CD4-positive, alpha-beta T cell treated with Interleukin-21 for 1 hour (primary cell): ENCODE measurements around the gene JMJD1C.
"Not testable (repeated sequence)": the region's sequence is repeated elsewhere in the genome, so short reads cannot be mapped to it uniquely, and the experiment has no call there.

Source experiments
- DNase-seq: peaks from one replicate; pipeline ENCODE4 v3.0.0-alpha.2; 2020

Gene JMJD1C

GRCh38 chr10:63255316-63255715 lies 210.5 kb downstream of the JMJD1C start:
- no peak for DNase-seq

- DNase-seq: no peak
Measured at GRCh38 chr10:63253040-63253439, 212.7 kb downstream of the JMJD1C start.

GRCh38 chr10:63252095-63252762 lies 213.5 kb downstream of the JMJD1C start:
- no peak for DNase-seq

GRCh38 chr10:63250032-63250431 lies 215.7 kb downstream of the JMJD1C start:
- no peak for DNase-seq

- no peak for DNase-seq
Measured at GRCh38 chr10:63247771-63248170, 218.0 kb downstream of the JMJD1C start.

- DNase-seq: no peak
Measured at GRCh38 chr10:63246356-63246755, 219.4 kb downstream of the JMJD1C start.

DNA sequence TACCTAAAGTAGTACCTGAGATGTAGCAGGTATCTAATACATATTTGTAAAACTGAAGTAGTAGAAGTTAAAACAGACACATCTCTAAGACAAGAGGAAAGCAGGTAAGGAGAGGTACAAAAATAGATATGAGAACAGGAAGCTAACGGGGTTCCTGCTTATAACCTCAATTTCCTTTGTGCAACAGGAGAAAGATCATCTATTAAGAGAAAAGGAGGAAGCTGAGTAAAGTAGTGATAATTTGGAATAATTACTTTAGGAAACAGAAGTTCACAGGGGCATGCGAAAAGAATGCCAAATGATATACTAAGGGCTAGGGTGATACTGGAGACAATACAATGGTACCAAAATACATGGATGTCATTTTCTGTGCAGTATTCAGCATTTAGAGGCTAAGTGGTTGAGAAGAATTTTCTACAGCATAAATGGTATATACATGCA lies 223.9 kb downstream of the JMJD1C start:
- DNase-seq: no peak

- DNase-seq: no peak
Measured at GRCh38 chr10:63240807-63241206, 225.0 kb downstream of the JMJD1C start.

DNA sequence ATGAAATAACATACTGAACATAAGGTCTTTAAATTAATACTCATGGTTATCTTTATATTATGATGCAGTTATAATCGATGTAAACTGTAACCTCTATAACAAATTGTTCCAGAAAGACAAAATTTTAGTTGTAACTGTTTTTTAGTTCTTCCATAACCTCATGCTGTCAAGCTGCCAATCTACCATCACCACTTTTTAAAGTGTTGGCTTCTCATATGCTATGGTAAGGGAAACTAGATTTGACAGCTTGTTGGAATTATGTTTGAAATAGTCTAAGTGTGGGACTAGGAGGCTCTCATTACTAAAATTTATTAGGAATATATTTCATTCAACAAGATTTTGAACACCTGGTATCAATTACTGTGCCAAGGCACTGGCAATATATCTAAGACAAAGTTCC lies 227.3 kb downstream of the JMJD1C start:
- no peak for DNase-seq

DNA sequence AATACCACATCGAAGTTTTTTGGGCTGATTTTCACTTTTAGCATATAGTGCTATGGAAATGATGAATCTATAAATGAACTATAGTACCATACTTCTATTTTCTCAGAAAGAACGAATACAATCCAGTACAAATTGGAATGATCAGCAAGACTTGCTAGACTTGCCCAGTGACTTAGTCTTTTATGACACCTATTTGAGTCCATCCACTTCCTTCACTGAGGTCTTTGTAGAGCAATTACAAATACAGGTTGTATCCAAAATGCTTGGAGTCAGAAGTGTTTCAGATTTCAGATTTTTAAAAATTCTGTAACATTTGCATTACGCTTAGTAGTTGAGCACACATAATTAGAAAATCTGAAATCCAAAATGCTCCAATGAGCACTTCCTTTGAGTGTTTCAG lies 228.4 kb downstream of the JMJD1C start:
- no peak for DNase-seq

DNA sequence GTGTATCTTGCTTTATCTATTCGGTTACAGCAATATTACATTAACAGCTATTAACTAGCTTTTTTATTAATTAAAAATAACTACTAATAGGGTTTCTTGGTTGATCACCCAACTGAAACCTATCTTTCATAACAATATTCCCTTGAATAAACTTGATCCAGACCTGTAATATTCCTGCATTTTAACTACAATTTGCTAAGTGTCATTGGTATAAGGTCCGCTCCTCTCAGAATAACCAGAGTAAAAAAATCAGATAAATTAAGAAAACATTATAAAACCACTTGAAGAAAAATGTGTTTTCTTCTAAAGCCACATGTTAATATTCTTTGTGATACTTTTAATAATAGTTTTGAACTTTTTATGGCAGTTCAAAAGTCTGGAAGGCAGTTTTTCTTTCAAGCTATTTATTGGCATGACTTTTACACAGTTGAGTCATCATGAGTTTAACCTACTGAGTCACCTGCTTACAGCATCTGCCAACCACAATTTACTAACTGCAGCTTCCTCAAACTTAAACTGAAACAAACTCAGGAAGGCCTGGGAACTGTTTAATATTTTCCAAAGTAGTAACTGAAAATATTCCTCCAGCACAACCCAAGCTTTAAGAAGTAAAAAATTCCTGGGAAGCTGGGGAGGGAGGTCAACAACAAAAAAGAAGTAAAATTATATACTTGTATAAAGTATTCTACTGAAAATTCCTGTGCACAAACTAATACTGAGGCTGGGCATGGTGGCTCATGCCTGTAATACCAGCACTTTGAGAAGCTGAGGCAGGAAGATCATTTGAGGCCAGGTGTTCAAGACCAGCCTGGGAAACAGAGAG lies 229.5 kb downstream of the JMJD1C start:
- DNase-seq: peak; percentile 47

GRCh38 chr10:63235136-63235535 lies 230.6 kb downstream of the JMJD1C start:
- not testable (repeated sequence) for DNase-seq

- DNase-seq: no peak
Measured at GRCh38 chr10:63229161-63229560, 236.6 kb downstream of the JMJD1C start.

DNA sequence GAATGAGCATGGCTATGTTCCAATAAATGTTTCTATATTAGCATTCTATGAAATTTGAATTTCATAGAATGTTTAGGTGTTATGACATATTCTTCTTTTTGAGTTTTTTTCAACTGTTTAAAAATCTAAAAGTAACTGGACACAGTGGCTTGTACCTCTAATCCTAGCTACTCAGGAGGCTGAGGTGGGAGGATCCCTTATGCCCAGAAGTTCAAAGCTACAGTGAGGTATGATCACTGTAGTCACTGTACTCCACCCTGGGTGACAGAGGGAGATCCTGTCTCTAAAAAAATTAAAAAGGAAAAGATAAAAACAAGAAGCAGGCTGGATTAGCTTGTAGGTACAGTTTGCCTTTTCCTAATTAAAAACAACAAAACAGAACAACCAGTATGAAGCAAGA lies 237.5 kb downstream of the JMJD1C start:
- no peak for DNase-seq

GRCh38 chr10:63227207-63227895 lies 238.4 kb downstream of the JMJD1C start:
- peak; percentile 43 for DNase-seq

DNA sequence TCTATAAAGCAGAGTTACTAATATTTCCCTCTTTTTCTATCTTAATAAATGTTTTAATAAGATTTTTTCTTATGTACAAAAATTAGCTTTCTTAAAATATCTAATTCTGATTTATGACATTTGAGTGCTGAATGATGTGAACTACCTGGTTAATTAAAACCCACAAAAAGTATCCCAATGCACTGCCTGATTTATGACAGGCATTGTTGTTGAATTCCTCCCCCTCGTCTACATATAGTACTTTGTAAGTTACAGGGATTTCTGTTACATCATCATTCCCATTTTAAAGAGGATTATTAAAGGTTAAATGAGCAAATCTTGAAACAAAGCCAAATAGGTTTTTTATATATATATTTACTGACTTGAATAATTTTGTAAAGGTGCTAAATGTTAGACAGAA lies 241.5 kb downstream of the JMJD1C start:
- no peak for DNase-seq

- peak; percentile 45 for DNase-seq
Measured at GRCh38 chr10:63221950-63222349, 243.8 kb downstream of the JMJD1C start.

GRCh38 chr10:63219749-63220148 lies 246.0 kb downstream of the JMJD1C start:
- DNase-seq: no peak

DNA sequence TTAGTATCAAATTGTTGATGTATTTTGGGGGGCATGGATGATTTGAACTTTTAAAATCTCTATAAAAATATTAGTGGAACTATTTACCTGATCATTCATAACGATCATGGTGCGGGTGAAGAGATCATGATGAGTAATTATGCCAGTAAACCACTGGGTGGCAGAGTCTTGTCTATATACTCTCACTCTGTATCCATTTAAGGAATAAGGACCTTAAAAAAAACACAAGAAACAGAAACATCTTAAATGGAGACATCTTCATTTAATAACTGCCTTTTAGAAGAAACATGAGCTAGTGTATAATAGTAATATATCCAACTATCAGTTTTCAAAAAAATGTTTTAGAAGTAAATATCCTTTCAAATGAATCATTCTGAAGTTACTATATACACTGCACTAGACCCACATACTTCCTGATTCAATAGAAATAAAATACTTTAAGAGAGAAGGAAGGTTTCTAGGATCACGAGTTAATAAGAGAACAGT lies 248.6 kb downstream of the JMJD1C start:
- peak; percentile 72 for DNase-seq

DNA sequence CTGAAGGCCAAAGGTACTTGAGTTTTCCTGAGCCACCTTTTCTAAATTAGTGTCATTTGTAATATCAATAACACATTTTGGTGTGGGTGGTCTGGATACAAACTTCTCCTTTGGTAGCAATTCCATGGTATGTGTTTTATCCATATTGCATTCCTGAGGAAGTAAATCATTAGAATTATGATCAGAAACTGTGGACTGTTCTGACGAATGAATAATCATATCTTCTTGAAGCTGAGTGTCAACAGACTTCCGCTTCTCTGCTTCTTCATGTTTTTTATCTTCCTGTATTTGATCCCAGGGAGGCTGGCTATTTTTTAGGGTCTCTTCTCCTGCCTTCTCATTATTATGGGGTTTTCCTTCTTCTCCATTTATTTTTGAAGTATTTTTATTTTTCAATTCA lies 251.2 kb downstream of the JMJD1C start:
- DNase-seq: no peak

DNA sequence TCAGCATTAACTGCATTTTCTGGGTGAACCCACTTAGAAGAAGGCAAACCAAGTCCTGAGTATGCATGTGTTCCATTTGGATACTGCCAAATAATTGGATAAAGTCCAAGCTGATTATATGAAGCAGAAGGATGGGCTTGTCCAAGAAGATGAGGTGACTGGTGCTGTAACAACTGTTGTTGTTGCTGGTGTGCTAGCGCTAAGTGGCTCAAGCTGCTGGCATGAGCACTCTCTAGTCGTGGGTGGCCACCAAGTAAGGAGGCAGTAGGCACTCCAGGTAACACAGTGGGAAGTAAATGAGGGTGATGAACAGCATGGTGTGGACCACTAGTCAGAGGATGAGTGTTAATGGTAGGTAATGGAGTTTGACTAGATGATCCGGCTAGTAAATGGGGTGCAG lies 252.3 kb downstream of the JMJD1C start:
- no peak for DNase-seq

GRCh38 chr10:63210611-63211196 lies 255.1 kb downstream of the JMJD1C start:
- DNase-seq: no peak

DNA sequence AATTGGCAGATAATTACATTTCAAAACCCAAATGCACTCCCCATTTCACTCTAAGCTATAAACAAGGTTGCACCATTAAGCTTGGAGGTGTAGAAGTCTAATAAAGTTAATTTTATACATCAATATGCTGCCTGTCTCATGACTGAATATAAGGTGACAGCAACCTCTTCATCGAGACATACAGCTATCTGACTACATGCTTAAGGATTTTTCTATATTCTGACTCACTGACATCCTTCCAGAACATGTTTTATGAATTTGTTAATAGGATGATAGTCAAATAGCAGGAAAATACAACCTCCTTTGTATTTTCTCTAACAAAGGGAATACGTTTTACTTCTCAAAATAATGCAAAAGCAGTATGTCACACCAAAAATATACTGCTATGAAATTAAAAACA lies 256.1 kb downstream of the JMJD1C start:
- no peak for DNase-seq
